Kidney (tissue), 14 donors: ENCODE measurements around the gene TMEM54. TPM values are rescaled to one million over a fixed set of nuclear protein-coding genes. Genes with fewer than 3 reads are reported as not detected.

Experiments
- DNase-seq, 5 donors: peaks; one replicate each; pipeline ENCODE4 v3.0.0-alpha.2; 2013 to 2020
- FAIRE-seq: peaks from 2 replicates; lab custom pipeline; 2012; peaks lifted over from hg19 to GRCh38; lab: Jason Lieb, UNC
- H3K27ac ChIP-seq, 2 donors: one replicate each; pipeline ENCODE4 v1.7.0; 2013; ENCODE audit warnings: low read depth in 2 of 2, low read length in 2 of 2, inconsistent platforms in 1 of 2
- H3K27me3 ChIP-seq: one replicate; pipeline ENCODE4 v1.7.1; 2013; ENCODE audit warnings: low read length, inconsistent platforms; ENCODE audit not compliant: control insufficient read depth, insufficient read depth
- H3K36me3 ChIP-seq, 3 donors: one replicate each; pipeline versions ENCODE4 v1.7.0 to v1.7.1; 2013; ENCODE audit warnings: low read length in 3 of 3, control low read depth in 1 of 3, inconsistent platforms in 1 of 3; ENCODE audit not compliant: insufficient read depth in 3 of 3, control insufficient read depth in 2 of 3
- H3K4me1 ChIP-seq, 3 donors: one replicate each; pipeline versions ENCODE4 v1.7.0 to v1.7.1; 2013; ENCODE audit warnings: low read length in 3 of 3, inconsistent platforms in 1 of 3, low read depth in 1 of 3; ENCODE audit not compliant: control insufficient read depth in 2 of 3, insufficient read depth in 2 of 3
- H3K4me3 ChIP-seq, 3 donors: one replicate each; pipeline versions ENCODE4 v1.7.0 to v1.8.1; 2013; ENCODE audit warnings: low read length in 3 of 3, control low read depth in 1 of 3, inconsistent platforms in 1 of 3
- H3K9ac ChIP-seq, 3 donors: one replicate each; pipeline versions ENCODE4 v1.7.0 to v1.7.1; 2013; ENCODE audit warnings: low read length in 3 of 3, control low read depth in 1 of 3, inconsistent platforms in 1 of 3
- H3K9me3 ChIP-seq, 3 donors: one replicate each; pipeline versions ENCODE4 v1.7.0 to v1.7.1; 2013; ENCODE audit warnings: low read length in 3 of 3, control low read depth in 1 of 3, inconsistent platforms in 1 of 3; ENCODE audit not compliant: control insufficient read depth in 2 of 3, insufficient read depth in 1 of 3
- CTCF ChIP-seq: IDR thresholded peaks from 3 replicates; pipeline ENCODE4 v1.5.1; 2012; ENCODE audit warnings: mild to moderate bottlenecking, moderate library complexity, borderline replicate concordance; ENCODE audit not compliant: insufficient read depth; ENCODE audit errors: extremely low read depth
- intact Hi-C: fragments of 100-400 bp; cut with DNase I; formaldehyde crosslinking; loops from one replicate; pipeline ENCODE4 v1.11.1; 2022
- polyA plus RNA-seq: library from polyadenylated mRNA; stranded (reverse); fragments of 350-450 nt; fragmentation: Illumina TruSeq; extraction: RNeasy Lipid Tissue Mini Kit (QIAGEN cat#74804); gene quantifications from one replicate; pipeline ENCODE4 v1.2.3, GENCODE V29; 2014; ENCODE audit warnings: low read depth, low replicate concordance; ENCODE audit not compliant: insufficient read depth
- total RNA-seq: library from RNA; stranded (reverse); fragmentation: NEBNext Ultra II Directional; extraction: Animal tissue kit (Norgen Biotek cat#: 25700); gene quantifications from one replicate; pipeline ENCODE4 v1.2.1, GENCODE V29; 2021
- donor health status: control.
- donor health status: control.
- donor health status: control.
- donor health status: control.
- donor health status: control.
- donor health status: DM: yes; HTN: yes; CAD: no.
- donor health status: Normal renal cell carcinoma (clear cell type).

The TMEM54 gene
- total and polyA plus RNA-seq, 2 donors from 2014 or later, result 45.9 to 55.2 TPM

DNA sequence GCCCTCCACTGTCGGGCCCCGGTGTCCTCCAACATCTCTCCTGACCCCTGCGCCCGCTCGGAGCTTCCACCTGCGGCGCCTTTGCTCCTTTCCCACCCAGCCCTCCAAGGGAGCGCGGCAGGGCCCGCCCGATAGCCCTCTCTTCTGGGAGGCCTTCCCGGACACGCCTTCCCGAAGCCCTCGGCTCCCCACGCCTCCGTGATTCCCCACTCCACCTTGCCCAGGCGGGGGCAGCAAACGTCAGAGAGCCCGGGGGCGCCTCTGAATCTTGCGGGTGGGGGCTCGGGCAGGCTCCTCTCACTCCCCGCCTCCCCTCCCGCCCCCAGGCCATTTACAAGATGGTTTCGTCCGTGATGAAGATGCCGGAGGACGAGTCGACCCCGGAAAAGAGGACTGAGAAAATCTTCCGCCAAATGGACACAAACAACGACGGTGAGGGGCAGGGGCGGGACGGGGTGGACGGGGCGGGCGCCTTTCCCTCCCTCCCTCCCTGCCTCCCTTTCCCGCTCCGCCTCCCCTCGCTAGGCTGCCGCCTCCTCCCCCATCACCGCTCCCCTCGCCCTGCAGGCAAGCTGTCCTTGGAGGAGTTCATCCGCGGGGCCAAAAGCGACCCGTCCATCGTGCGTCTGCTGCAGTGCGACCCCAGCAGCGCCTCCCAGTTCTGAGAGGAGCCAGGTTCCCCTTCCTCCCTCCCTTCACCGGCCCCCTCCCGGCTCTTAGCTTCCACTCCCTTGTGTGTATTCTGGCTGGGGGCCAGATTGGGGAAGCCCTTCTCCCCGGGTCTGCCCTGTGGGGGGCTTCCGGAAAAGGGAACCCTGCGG is 7.8 kb downstream of the TMEM54 start:
- FAIRE-seq (no peak), DNase-seq (peak; percentile 69 to 83 (median 82))
- TF ChIP-seq CTCF, result no peak
- Histone ChIP-seq H3K27me3 (no peaks in the 10 kb centered on the region), H3K4me1 (peaks cover 0 to 4% (median 0%) of the 10 kb centered on the region in 3 donors), H3K27ac (no peak overlapping the region), H3K9me3 (no peaks in the 10 kb centered on the region), H3K4me3 (peak overlapping the region in 2 of 3 donors; percentile 11 to 35), H3K36me3 (no peaks in the 10 kb centered on the region), H3K9ac (no peak overlapping the region)
- intact Hi-C loops, result no loop called here

GRCh38 chr1:32892368-32893197 is 8.6 kb downstream of the TMEM54 start:
- peak; percentile 40 for TF ChIP-seq CTCF
- Histone ChIP-seq H3K27me3 (no peaks in the 10 kb centered on the region), H3K4me3 (peak overlapping the region in 2 of 3 donors; percentile 3 to 35), H3K9me3 (no peaks in the 10 kb centered on the region), H3K27ac (no peak overlapping the region), H3K4me1 (peaks cover 0 to 4% (median 0%) of the 10 kb centered on the region in 3 donors), H3K9ac (no peak overlapping the region), H3K36me3 (no peaks in the 10 kb centered on the region)
- intact Hi-C loops, result no loop called here
- FAIRE-seq (no peak), DNase-seq (peak in 4 of 5 donors; percentile 39 to 73 (median 56))

DNA sequence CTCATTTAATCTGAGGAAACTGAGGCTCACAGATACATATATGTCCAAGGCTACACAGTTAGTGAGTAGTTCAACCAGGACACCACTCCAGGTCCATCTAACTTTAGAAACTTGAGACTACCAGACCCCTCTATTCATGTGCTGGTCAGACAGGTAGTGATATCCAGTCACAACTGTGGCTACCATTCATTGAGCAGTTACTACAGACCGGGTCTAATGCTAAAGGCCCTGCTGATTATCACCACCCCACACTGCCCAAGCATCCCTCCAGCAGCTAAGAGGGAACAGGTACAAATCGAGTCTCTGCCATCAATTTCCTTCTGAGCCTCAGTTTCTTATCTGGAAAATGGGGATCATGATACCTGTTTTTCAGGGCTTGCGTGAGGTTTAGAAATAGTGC is 9.6 kb downstream of the TMEM54 start:
- H3K36me3 ChIP-seq, result no peaks in the 10 kb centered on the region
- peaks cover 0 to 4% (median 0%) of the 10 kb centered on the region in 3 donors for H3K4me1 ChIP-seq
- H3K9ac ChIP-seq, result no peak overlapping the region
- no peak for DNase-seq
- H3K27ac ChIP-seq, result no peak overlapping the region
- TF ChIP-seq CTCF, result no peak
- intact Hi-C loops, result no loop called here
- H3K4me3 ChIP-seq, result no peak overlapping the region
- FAIRE-seq, result no peak
- H3K9me3 ChIP-seq, result no peaks in the 10 kb centered on the region
- H3K27me3 ChIP-seq, result peaks cover 4% of the 10 kb centered on the region
